NB4 (cell line): ENCODE data around the gene JPT2.

ENCODE experiments used
- MYC ChIP-seq: IDR thresholded peaks from 2 replicates; pipeline ENCODE4 v1.6.1; 2011; ENCODE audit warnings: low read depth, low read length
- POLR2A ChIP-seq: IDR thresholded peaks from 2 replicates; pipeline ENCODE4 v1.6.1; 2011; ENCODE audit warnings: mild to moderate bottlenecking; ENCODE audit not compliant: insufficient read length; ENCODE audit errors: extremely low read depth
- TF ChIP-seq, protein P1 (sequence below): IDR thresholded peaks from 2 replicates; pipeline ENCODE4 v1.6.1; 2011; ENCODE audit warnings: low read depth, low read length
- TF ChIP-seq, protein P2 (sequence below): IDR thresholded peaks from one replicate; pipeline ENCODE4 v1.5.1; 2012; ENCODE audit warnings: low read depth, low read length

DNA sequence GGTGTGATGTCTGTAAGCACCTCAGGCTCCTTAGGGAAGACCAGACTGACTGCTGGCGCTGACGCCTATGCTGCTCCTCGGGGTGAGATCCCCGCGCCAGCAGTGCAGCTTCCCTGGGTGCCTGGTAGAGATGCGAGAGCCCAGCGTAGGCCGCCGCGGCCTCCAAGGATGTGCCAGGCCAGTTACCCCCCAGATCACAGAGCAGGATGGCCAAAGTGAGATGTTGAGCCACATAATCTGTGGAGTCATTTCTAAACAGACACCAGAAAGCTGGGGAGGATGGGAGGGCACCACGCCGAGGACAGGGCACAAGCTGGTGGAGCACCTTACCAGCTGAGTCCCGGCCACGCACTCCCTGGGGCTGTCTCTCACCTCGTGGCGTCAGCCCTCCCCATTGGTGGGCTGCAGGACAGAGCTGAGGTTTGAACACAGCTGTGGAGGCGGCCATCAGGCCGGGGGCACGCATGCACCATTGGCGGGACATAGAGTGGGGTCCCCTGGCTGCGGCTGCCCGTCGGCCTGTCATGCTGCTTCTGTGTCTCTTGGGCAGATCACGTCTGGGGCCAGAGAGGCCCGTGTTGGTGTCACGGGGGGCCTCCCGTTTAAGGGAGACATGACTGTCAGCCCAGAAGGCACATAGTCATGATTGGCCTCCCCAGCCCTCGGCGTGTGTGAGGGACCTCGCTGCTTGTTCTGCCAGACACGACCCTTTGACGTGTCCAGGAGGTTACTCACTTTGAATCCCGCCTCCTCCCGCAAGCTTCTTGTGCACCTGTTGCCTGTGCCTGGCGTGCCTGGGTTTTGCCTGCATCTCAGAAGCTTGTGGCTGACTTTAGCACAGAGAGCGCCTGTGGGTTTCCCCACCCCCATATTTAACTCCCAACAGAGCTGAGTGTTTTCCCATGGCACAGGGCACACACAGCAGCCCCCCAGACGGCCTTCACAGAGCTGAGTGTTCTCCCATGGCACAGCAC, 49.9 kb downstream of the JPT2 start:
- TF ChIP-seq, protein P1, sequence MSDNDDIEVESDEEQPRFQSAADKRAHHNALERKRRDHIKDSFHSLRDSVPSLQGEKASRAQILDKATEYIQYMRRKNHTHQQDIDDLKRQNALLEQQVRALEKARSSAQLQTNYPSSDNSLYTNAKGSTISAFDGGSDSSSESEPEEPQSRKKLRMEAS: no peak
- TF ChIP-seq, protein P2, sequence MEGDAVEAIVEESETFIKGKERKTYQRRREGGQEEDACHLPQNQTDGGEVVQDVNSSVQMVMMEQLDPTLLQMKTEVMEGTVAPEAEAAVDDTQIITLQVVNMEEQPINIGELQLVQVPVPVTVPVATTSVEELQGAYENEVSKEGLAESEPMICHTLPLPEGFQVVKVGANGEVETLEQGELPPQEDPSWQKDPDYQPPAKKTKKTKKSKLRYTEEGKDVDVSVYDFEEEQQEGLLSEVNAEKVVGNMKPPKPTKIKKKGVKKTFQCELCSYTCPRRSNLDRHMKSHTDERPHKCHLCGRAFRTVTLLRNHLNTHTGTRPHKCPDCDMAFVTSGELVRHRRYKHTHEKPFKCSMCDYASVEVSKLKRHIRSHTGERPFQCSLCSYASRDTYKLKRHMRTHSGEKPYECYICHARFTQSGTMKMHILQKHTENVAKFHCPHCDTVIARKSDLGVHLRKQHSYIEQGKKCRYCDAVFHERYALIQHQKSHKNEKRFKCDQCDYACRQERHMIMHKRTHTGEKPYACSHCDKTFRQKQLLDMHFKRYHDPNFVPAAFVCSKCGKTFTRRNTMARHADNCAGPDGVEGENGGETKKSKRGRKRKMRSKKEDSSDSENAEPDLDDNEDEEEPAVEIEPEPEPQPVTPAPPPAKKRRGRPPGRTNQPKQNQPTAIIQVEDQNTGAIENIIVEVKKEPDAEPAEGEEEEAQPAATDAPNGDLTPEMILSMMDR: no peak
- no peak for TF ChIP-seq POLR2A
- no peak for TF ChIP-seq MYC
